CD4-positive, alpha-beta T cell (primary cell): ENCODE measurements around the gene PRKAG1. TPM values are rescaled to one million over a fixed set of nuclear protein-coding genes. Genes with fewer than 3 reads are reported as not detected.
A peak's percentile ranks its signal among the peaks of the same experiment; 100 is the strongest.
"Not testable (repeated sequence)": the region's sequence is repeated elsewhere in the genome, so short reads cannot be mapped to it uniquely, and the experiment has no call there.

ENCODE experiments used
- ATAC-seq: fragments of 200-7000 bp; cut with Tn5 transposase; one replicate; pipeline ENCODE4 v1.10.0; 2022; ENCODE audit warnings: mild to moderate bottlenecking; ENCODE audit not compliant: poor library complexity
- CTCF ChIA-PET: fragments of 350-600 bp; sonication (Branson Sonifier 250); formaldehyde crosslinking; loops from one replicate; lab custom pipeline; 2021; ENCODE audit warnings: antibody characterized with exemption, inconsistent platforms; lab: Charles Lee
- POLR2A ChIA-PET: fragments of 350-600 bp; sonication (Branson Sonifier 250); formaldehyde crosslinking; loops from one replicate; lab custom pipeline; 2021; ENCODE audit warnings: antibody characterized with exemption, inconsistent platforms; lab: Charles Lee
- DNase-seq, 14 experiments: peaks; one replicate each; pipeline ENCODE4 v3.0.0-alpha.2; 2013 to 2020; ENCODE audit warnings: mixed read lengths in 2 of 14
- H3K27ac ChIP-seq, 2 donors: one replicate each; pipeline versions ENCODE4 v1.5.1 to v1.7.0; 2013; ENCODE audit warnings: low read length in 2 of 2, low read depth in 1 of 2, mild to moderate bottlenecking in 1 of 2
- H3K27me3 ChIP-seq, 2 experiments: 1 replicate in 1 of 2; 2 replicates in 1 of 2; pipeline versions ENCODE4 v1.6.1 to v1.7.0; 2013; ENCODE audit warnings: low read length in 2 of 2, control low read depth in 1 of 2, mild to moderate bottlenecking in 1 of 2, moderate library complexity in 1 of 2; ENCODE audit not compliant: insufficient read depth in 2 of 2, control insufficient read depth in 1 of 2
- H3K36me3 ChIP-seq: one replicate; pipeline ENCODE4 v1.6.1; 2013; ENCODE audit warnings: low read length, control low read depth; ENCODE audit not compliant: insufficient read depth
- H3K4me1 ChIP-seq: one replicate; pipeline ENCODE4 v1.6.1; 2013; ENCODE audit warnings: low read length, control low read depth; ENCODE audit not compliant: insufficient read depth
- H3K4me3 ChIP-seq: one replicate; pipeline ENCODE4 v1.5.1; 2013; ENCODE audit warnings: mild to moderate bottlenecking, low read length, moderate library complexity
- H3K9me3 ChIP-seq, 2 experiments: 1 replicate in 1 of 2; 2 replicates in 1 of 2; pipeline versions ENCODE4 v1.6.1 to v1.7.0; 2013; ENCODE audit warnings: low read length in 2 of 2, mild to moderate bottlenecking in 2 of 2, control low read depth in 1 of 2, moderate library complexity in 1 of 2; ENCODE audit not compliant: control insufficient read depth in 1 of 2, insufficient read depth in 1 of 2
- H3K27ac Mint-ChIP-seq: one replicate; pipeline ENCODE4 v1.8.0; 2020; ENCODE audit warnings: mixed read lengths
- H3K27me3 Mint-ChIP-seq: one replicate; pipeline ENCODE4 v1.8.0; 2021; ENCODE audit warnings: mixed read lengths
- H3K36me3 Mint-ChIP-seq: one replicate; pipeline ENCODE4 v1.8.0; 2021; ENCODE audit warnings: low read depth, mixed read lengths
- H3K4me1 Mint-ChIP-seq: one replicate; pipeline ENCODE4 v1.8.0; 2021; ENCODE audit warnings: low read depth, mixed read lengths
- H3K4me3 Mint-ChIP-seq: one replicate; pipeline ENCODE4 v1.8.0; 2020; ENCODE audit warnings: mild to moderate bottlenecking, mixed read lengths
- H3K9me3 Mint-ChIP-seq: one replicate; pipeline ENCODE4 v1.8.0; 2020; ENCODE audit warnings: mixed read lengths
- CTCF ChIP-seq: fragments of 200-600 bp; IDR thresholded peaks from one replicate; pipeline ENCODE4 v1.8.0; 2022; ENCODE audit warnings: antibody characterized with exemption, mild to moderate bottlenecking
- intact Hi-C, 2 experiments: fragments of 100-400 bp; cut with DNase I in 1 of 2; cut with micrococcal nuclease in 1 of 2; formaldehyde crosslinking; loops; one replicate each; pipeline versions ENCODE4 v1.15.1 to v1.9.0; 2023 to 2025; cut with DNase I, micrococcal nuclease
- polyA plus RNA-seq, 2 donors: library from polyadenylated mRNA; unstranded; fragments of 120-200 nt; gene quantifications; one replicate each; pipeline ENCODE4 v1.2.1, GENCODE V29; 2013
- total RNA-seq, 174 experiments: library from RNA in 2 of 174; stranded (reverse) in 2 of 174; gene quantifications; one replicate each; pipeline ENCODE4 v1.2.3 and lab custom pipeline; 2021 to 2026

The PRKAG1 gene
- total RNA-seq (10 to 100 TPM; 34.6 to 38.2 TPM), total RNA-seq (lab: John Stamatoyannopoulos, UW) (1.3 to 10.1 (median 4.2) reads per million in 172 experiments)
- 40.7 TPM for polyA plus RNA-seq (2013, experiment 1 of 2)
- polyA plus RNA-seq (2013, experiment 2 of 2), result 36.6 TPM

- ATAC-seq, result peak; percentile 90
- no peaks in the 10 kb centered on the region for H3K9me3 ChIP-seq
- intact Hi-C loops, result loop anchor here in 1 of 2 experiments (1.0 to 2.0 kb wide), 3 partner anchors 22 to 166 kb away; partner anchors contain the start of gene DDX23
- Mint-ChIP-seq H3K9me3 (no peaks in the 10 kb centered on the region), H3K27me3 (no peaks in the 10 kb centered on the region), H3K4me1 (peaks cover 50% of the 10 kb centered on the region), H3K27ac (peak within 1 kb of the TSS; percentile 99), H3K36me3 (peaks cover 74% of the 10 kb centered on the region), H3K4me3 (peak within 1 kb of the TSS; percentile 97)
- H3K27me3 ChIP-seq, result no peaks in the 10 kb centered on the region
- peak within 1 kb of the TSS; percentile 94 to 97 for H3K27ac ChIP-seq
- peaks cover 27% of the 10 kb centered on the region for H3K4me1 ChIP-seq
- H3K36me3 ChIP-seq, result peaks cover 35% of the 10 kb centered on the region
- peak within 1 kb of the TSS; percentile 73 for H3K4me3 ChIP-seq
- peak; percentile 94 to 99 (median 96) for DNase-seq
- CTCF ChIA-PET, result interaction anchor here (0.6 to 4.9 kb wide), 13 partner anchors 20 to 165 kb away, joined by 3 to 39 read pairs (median 5); partner anchors contain the start of genes ARF3 and WNT1
- POLR2A ChIA-PET, result interaction anchor here (0.6 to 1.9 kb wide), 8 partner anchors 19 to 113 kb away, joined by 3 to 10 read pairs (median 3); partner anchors contain the start of genes ARF3, DDN, RHEBL1 and TUBA1B
- TF ChIP-seq CTCF, result peak; percentile 60
Measured at GRCh38 chr12:49018261-49019119, at the start of gene PRKAG1. TSS of gene PRKAG1 (minus strand) at chr12:49018776. CDS start at chr12:49018740, 36 bp downstream.

GRCh38 chr12:49066120-49066519, 47.5 kb upstream of the PRKAG1 start:
- peak overlapping the region; percentile 37 for H3K4me3 Mint-ChIP-seq
- ChIA-PET POLR2A (no interaction called here), CTCF (interaction anchor here (1.0 to 3.4 kb wide), 3 partner anchors 23 to 64 kb away, joined by 3 to 29 read pairs (median 5); no protein-coding TSS in a partner anchor)
- Histone ChIP-seq H3K4me3 (no peak overlapping the region), H3K27me3 (no peaks in the 10 kb centered on the region), H3K36me3 (no peaks in the 10 kb centered on the region), H3K4me1 (peaks cover 23% of the 10 kb centered on the region), H3K27ac (no peak overlapping the region), H3K9me3 (no peaks in the 10 kb centered on the region)
- H3K27me3 Mint-ChIP-seq, result no peaks in the 10 kb centered on the region
- intact Hi-C loops, result no loop called here
- no peak overlapping the region for H3K27ac Mint-ChIP-seq
- peaks cover 7% of the 10 kb centered on the region for H3K36me3 Mint-ChIP-seq
- DNase-seq (no peak), ATAC-seq (no peak)
- H3K9me3 Mint-ChIP-seq, result no peaks in the 10 kb centered on the region
- TF ChIP-seq CTCF, result no peak
- H3K4me1 Mint-ChIP-seq, result peaks cover 30% of the 10 kb centered on the region

- H3K27ac Mint-ChIP-seq, result no peak overlapping the region
- H3K4me3 Mint-ChIP-seq, result no peak overlapping the region
- H3K4me1 ChIP-seq, result peaks cover 23% of the 10 kb centered on the region
- no peak for DNase-seq
- no peaks in the 10 kb centered on the region for H3K27me3 ChIP-seq
- intact Hi-C loops, result loop anchor here (1.0 to 5.0 kb wide), 5 partner anchors 24 to 172 kb away; partner anchors contain the start of gene TUBA1B (in 1 of the 2)
- ChIA-PET POLR2A (interaction anchor here (1.2 to 1.6 kb wide), 3 partner anchors 27 to 212 kb away, joined by 3 to 12 read pairs (median 4); no protein-coding TSS in a partner anchor), CTCF (interaction anchor here (0.7 to 3.4 kb wide), 16 partner anchors 9 to 67 kb away, joined by 3 to 29 read pairs (median 6); partner anchors contain the start of genes LMBR1L and TUBA1B)
- no peaks in the 10 kb centered on the region for H3K36me3 ChIP-seq
- no peaks in the 10 kb centered on the region for H3K27me3 Mint-ChIP-seq
- H3K4me3 ChIP-seq, result no peak overlapping the region
- no peaks in the 10 kb centered on the region for H3K9me3 ChIP-seq
- H3K9me3 Mint-ChIP-seq, result no peaks in the 10 kb centered on the region
- no peak for ATAC-seq
- H3K4me1 Mint-ChIP-seq, result peaks cover 28% of the 10 kb centered on the region
- H3K36me3 Mint-ChIP-seq, result peaks cover 14% of the 10 kb centered on the region
- no peak for TF ChIP-seq CTCF
- no peak overlapping the region for H3K27ac ChIP-seq
Measured at GRCh38 chr12:49064767-49065152, 46.2 kb upstream of the PRKAG1 start.

GRCh38 chr12:49061916-49062315, 43.3 kb upstream of the PRKAG1 start:
- H3K9me3 ChIP-seq, H3K36me3 ChIP-seq, H3K27ac ChIP-seq, H3K27me3 ChIP-seq, H3K9me3 Mint-ChIP-seq, ATAC-seq, H3K27me3 Mint-ChIP-seq, CTCF ChIA-PET, H3K4me3 ChIP-seq, DNase-seq, POLR2A ChIA-PET: not testable (repeated sequence)
- peaks cover 42% of the 10 kb centered on the region for H3K4me1 ChIP-seq
- Mint-ChIP-seq H3K27ac (peak overlapping the region; percentile 96), H3K4me1 (peaks cover 41% of the 10 kb centered on the region), H3K36me3 (peaks cover 26% of the 10 kb centered on the region), H3K4me3 (peak overlapping the region; percentile 51)
- intact Hi-C loops, result loop anchor here in 1 of 2 experiments (5.0 kb wide), 1 partner anchor 70 kb away; the partner anchor contains the start of gene TUBA1B
